GM19043 (cell line): ENCODE results near the gene PTPRN2.
"Not testable (repeated sequence)": the region's sequence is repeated elsewhere in the genome, so short reads cannot be mapped to it uniquely, and the experiment has no call there.

Experiments
- ATAC-seq: cut with Tn5 transposase; IDR thresholded peaks from one replicate; pipeline ENCODE4 v1.9.1; 2021; ENCODE audit warnings: low read depth; ENCODE audit not compliant: unreplicated experiment

PTPRN2 gene

GRCh38 chr7:157516311-157516710, 1071.3 kb downstream of the PTPRN2 start:
- ATAC-seq = no peak

- no peak for ATAC-seq
These were observed 1072.1 kb downstream of the PTPRN2 start for GRCh38 chr7:157515342-157516041.

- no peak for ATAC-seq
These were observed 1072.9 kb downstream of the PTPRN2 start for GRCh38 chr7:157514746-157515145.

GRCh38 chr7:157514306-157514705, 1073.3 kb downstream of the PTPRN2 start:
- no peak for ATAC-seq

- ATAC-seq = no peak
These were observed 1073.9 kb downstream of the PTPRN2 start for GRCh38 chr7:157513682-157514081.

- no peak for ATAC-seq
These were observed 1074.4 kb downstream of the PTPRN2 start for GRCh38 chr7:157513162-157513621.

- no peak for ATAC-seq
These were observed 1078.4 kb downstream of the PTPRN2 start for GRCh38 chr7:157509226-157509625.

GRCh38 chr7:157508477-157508881, 1079.1 kb downstream of the PTPRN2 start:
- ATAC-seq = no peak

- ATAC-seq = no peak
These were observed 1079.6 kb downstream of the PTPRN2 start for GRCh38 chr7:157507987-157508386.

GRCh38 chr7:157506268-157506667, 1081.4 kb downstream of the PTPRN2 start:
- no peak for ATAC-seq

GRCh38 chr7:157505646-157506045, 1082.0 kb downstream of the PTPRN2 start:
- ATAC-seq = no peak

- no peak for ATAC-seq
These were observed 1084.4 kb downstream of the PTPRN2 start for GRCh38 chr7:157503229-157503628.

- ATAC-seq = no peak
These were observed 1084.9 kb downstream of the PTPRN2 start for GRCh38 chr7:157502701-157503111.

- no peak for ATAC-seq
These were observed 1086.0 kb downstream of the PTPRN2 start for GRCh38 chr7:157501581-157501980.

- ATAC-seq = not testable (repeated sequence)
These were observed 1086.6 kb downstream of the PTPRN2 start for GRCh38 chr7:157500989-157501540.

GRCh38 chr7:157500171-157500960, 1087.3 kb downstream of the PTPRN2 start:
- no peak for ATAC-seq

- ATAC-seq = no peak
These were observed 1087.8 kb downstream of the PTPRN2 start for GRCh38 chr7:157499835-157500153.

- no peak for ATAC-seq
These were observed 1088.3 kb downstream of the PTPRN2 start for GRCh38 chr7:157499121-157499834.

- no peak for ATAC-seq
These were observed 1089.0 kb downstream of the PTPRN2 start for GRCh38 chr7:157498657-157499056.

GRCh38 chr7:157497744-157498651, 1089.6 kb downstream of the PTPRN2 start:
- no peak for ATAC-seq
